IPS DF 4.7 (cell line): ENCODE measurements around the gene PDE4B.

Source experiments
- DNase-seq: peaks from one replicate; pipeline ENCODE4 v3.0.0-alpha.2; 2013; ENCODE audit warnings: low spot score; ENCODE audit errors: extremely low read depth

PDE4B gene

DNA sequence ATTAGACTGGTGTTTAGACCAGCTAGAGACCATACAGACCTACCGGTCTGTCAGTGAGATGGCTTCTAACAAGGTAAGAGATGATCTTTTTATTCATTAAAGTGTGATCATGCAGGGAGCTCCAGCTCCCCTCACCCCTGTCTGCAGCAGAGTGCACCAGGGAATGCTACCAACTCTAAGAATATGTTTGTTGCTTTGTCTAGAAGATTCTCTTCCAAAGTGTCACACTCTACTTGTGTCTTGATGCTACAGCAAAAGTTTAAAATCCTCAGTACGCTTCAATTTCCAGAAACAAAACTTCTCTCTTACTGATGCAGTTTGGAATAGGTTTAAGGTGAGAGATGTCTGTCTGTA is 539.8 kb downstream of the PDE4B start:
- DNase-seq = no peak

- no peak for DNase-seq
Observed at GRCh38 chr1:66333466-66334199, 540.9 kb downstream of the PDE4B start.

DNA sequence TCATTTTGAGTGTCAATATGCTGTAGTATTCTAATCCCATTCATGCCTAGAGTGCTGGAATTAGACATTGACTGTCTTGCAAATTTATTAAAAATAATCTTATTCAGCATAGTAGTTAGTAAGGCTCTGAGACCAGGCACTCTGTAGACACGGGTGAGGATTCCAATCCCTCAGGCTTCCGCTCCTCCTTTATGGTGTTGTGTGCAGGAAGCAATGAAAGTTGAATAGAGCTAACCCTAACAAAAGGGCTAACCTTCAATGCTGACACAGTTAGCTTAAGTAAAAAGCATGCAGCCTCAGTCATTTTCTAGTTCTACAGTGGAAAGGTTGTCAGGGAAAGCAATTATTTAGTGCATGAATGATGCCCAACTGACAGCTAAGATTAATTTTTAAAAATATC is 541.6 kb downstream of the PDE4B start:
- DNase-seq = no peak

DNA sequence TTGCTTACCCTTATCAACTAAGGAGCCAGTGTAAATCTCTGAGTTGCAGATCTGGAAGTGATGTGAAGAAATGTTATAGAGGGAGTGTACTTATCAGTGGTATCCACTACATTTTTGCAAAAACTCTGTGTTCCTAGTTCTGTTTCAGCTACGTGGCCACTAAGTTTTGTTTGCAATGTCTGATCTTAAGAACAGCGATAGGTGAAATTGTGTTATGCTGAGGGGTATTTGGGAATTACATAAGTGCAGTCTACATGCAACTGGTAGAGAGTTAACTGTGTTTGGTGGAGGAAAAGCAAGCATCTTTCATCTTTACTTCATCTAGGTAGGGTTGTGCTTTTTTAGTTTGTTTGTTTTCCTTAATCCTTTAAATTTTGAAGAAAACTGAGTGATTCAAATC is 542.4 kb downstream of the PDE4B start:
- no peak for DNase-seq

DNA sequence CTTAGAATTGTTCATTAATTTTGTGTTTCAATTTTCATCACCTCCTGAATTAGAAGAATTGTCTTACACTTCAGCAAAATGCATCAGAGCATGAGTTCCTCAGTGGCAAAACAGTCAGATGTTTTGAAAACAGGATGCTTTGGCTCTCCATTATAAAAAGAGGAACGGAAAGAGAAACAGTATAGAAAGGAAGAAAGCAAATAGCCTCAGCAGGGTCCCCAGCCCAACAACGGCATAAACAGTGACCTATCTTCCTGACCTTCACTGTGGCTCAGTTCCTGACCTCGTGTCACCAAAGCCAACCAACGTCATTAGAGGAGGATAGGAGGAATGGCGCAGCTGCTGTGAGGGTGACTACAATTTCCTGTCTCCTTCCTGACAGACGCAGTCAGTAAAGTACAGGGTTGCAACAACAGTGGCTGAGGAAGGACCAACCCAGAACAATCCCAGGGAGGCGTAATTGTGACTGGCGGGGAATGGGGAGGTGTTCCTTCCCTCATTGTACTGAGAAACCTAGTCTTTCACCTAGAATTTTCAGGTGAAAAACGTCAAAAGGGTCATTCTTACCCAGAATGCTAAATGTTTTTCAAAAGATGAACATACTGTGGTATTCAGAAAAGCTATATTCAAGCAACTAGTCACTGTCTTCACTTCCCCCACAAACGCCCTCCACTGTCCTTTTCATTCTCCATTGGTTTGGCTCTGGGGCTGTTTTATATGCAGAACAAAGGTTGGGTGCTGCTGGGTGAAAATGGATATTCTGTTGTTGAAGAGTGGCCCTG is 543.4 kb downstream of the PDE4B start:
- DNase-seq = no peak

DNA sequence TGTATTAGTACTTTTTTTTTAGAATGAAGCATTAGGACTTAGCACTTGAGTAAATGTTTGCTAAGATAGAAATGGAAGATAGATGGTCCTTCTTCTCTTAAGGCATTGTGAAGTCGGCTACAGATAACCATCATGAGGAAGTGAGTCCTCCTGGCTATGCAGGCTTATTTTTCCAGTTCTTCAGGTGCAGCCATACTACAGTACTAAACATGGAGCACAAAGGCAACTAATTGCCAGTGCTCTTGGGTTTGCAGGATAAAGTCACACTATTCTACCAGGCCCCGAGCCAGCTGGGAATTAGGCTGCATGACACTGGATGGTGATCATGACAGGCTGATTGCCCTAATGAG is 543.9 kb downstream of the PDE4B start:
- no peak for DNase-seq

DNA sequence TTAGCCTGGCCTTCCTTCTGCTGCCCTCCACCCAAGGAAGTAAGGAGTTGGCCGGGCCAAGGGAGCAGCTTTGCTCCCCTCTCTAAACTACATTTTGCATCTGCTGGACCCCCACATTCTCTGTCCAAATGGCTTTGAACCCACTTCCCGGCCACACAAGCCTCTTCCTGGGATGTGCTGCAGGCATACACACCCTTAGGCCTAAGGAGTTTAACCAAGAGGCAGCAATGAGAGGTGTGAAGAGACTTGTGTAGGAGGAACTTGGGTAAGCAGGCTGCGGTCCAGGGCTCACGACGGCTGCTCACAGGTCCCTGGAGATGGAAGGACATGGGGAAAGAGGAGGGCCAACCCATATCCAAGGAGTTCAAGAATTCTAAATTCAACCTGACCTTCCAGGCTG is 544.6 kb downstream of the PDE4B start:
- no peak for DNase-seq

DNA sequence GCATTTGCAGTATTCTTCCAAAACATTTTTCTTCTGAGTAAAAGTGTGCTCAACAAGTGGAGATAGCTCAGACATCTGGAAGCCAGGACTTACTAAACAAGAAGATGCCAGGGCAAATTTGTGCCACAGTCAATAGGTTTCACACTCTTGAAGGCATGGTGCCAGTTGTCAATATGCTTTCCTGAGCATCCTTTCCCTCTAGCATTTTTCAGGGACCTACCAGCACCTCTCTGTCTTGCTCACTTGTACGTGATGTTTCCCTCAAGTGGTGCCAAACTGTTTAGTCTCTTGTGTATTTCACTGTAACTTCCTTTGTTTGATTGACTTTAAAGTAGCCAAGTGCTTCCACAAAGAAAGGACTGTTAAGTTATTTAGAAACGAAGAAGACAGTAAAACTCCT is 547.2 kb downstream of the PDE4B start:
- no peak for DNase-seq

- no peak for DNase-seq
Observed at GRCh38 chr1:66341446-66342089, 548.9 kb downstream of the PDE4B start.

- no peak for DNase-seq
Observed at GRCh38 chr1:66342707-66343106, 550.0 kb downstream of the PDE4B start.

- no peak for DNase-seq
Observed at GRCh38 chr1:66343569-66344325, 551.1 kb downstream of the PDE4B start.

DNA sequence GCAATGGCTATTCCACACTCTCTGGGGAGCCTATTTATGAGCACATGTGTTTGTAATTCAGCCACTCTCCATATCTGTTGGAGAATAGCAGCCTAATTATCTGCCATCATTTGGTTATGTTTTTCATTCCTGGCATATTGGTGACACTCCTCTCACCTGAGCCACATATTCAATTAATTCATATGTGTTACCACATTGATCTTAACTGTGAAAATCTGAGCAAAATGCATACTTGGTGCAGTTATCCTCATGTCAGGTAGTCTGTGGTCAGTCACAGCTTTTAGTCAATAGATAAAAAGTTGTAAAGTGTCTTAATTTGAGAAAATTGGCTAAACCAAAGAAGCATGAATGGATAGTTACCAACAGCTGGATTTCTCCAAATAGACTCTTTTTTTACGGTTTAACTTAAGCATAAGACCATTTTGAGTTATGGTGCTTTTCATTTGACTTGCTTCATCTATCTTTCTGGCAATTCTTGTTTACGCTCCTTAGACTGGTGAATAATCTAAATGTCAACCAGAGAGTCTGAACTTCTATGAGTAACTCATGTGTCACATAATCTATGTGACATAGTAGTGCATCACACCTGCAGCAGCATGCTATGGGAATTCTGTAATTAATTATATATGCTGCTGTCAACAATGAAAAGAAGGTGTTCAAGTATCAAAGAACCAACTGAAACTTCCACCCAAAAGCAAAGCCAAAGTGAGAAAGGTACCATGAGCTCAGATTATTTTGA is 553.5 kb downstream of the PDE4B start:
- no peak for DNase-seq

DNA sequence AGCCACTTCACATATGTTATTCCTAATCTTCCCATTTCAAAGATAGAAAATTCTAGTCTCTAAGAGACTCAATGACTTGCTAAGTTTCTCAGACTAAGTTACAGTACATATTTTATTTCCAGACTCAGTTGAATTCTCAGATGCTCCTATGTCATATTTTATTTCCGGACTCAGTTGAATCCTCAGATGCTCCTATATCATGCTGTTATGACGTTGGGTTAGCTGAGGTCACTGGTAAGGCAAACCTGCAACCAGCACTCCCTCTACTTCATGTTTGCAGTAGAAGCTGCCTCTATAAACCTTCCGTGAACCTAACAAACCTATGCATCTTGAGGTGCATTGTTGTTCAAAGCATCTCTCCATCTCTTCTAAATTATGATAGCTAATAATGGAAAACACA is 554.2 kb downstream of the PDE4B start:
- no peak for DNase-seq

- no peak for DNase-seq
Observed at GRCh38 chr1:66348776-66349175, 556.1 kb downstream of the PDE4B start.

GRCh38 chr1:66349242-66349641 is 556.5 kb downstream of the PDE4B start:
- DNase-seq = no peak

DNA sequence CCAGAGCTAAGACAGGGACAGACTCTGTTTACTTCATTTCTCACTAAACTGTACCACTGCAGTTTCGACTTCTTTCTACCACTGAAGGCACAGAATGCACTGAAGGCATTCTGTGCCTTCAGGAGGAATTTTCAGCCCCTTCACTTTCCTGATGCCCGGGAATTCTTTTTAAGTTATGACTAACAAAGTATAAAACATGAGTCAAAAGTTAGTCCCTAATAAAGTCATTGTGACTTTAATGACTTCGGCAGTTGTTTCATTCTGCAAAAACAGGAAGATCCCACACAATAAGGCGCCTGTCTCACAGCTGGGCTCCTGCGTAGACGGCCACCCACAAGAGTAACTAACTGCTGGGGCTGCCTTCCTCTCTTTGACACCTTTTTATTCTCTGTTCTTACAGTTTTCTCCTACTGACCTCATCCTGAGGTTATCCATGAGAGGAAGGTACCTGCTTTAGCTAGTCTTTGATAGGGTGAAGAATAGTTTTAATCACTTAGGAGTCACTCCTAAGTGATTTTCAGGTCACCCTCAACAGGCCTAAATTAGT is 557.4 kb downstream of the PDE4B start:
- DNase-seq = no peak

- DNase-seq = no peak
Observed at GRCh38 chr1:66351478-66351877, 558.8 kb downstream of the PDE4B start.

DNA sequence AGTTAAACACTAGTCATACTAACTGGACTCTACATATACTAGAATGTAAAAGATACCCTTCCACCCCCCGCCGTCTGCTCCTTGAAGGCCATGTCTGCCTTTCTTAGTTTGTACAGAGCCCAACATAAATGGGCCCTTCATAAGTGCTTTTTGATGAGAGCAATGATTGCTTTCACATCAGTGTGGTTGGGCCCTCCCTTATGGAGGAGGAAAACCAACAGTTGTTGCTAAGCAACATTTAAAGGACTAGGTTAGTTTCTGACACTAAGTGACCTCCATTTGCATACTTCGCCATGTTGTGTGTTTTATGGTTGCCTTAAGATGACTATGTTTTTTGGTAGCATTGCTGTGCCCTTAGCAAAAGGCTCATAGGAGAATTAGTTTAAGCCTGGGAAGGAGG is 559.2 kb downstream of the PDE4B start:
- no peak for DNase-seq

DNA sequence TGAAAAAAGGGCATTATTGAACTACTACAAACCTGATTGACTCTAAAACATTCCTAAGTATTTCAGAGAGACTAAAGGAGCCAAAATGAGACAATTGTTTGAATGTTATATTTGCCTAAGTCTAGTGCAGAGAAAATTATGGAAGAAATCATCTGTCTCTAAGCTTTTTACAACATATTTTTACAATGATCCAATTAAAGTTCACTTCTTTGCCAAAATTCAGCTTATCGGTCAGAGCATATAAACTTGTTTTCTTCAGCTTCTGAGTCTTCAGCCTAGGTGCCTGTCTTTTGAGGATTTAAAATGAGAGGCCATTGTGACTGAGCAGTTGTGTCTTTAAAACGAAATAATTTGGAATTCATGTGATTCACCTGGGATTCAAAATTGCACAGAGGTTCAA is 560.1 kb downstream of the PDE4B start:
- no peak for DNase-seq

GRCh38 chr1:66353257-66353656 is 560.6 kb downstream of the PDE4B start:
- DNase-seq = no peak
